ENCODE data around the gene ARHGAP4. TPM values are rescaled to one million over a fixed set of nuclear protein-coding genes. Genes with fewer than 3 reads are reported as not detected.

Gene ARHGAP4
- total RNA-seq, 4 donors from 2014 or later = 23.6 to 211 (median 57.6) TPM

DNA sequence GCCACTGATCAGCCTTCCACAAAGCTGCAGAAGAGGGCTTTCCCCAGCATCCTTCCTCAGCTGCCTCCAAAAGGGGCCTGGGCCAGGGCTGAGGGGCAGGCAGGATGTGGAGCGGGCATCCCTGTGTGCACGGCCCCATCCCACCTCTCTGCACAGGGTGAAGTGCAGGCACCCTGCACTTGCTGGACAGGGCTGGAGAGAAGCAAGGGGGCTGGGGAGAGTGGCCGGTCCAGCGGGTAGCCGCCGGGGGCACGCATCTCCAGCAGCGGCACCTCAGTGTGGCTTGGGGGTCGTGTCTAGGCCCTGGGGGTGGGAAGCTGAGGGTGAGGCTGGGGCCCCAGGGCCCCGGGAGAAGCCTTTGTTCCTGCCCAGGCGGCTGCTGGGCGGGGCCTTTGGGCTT lies 18.6 kb downstream of the ARHGAP4 start:
- no peaks in the 10 kb centered on the region for H3K36me3 ChIP-seq
- H3K27ac ChIP-seq = no peak overlapping the region
- DNase-seq = no peak
- no peak overlapping the region for H3K4me3 ChIP-seq
- no peak for TF ChIP-seq POLR2A (IDR thresholded peaks at IDR 0.05)
- TF ChIP-seq, protein P1, sequence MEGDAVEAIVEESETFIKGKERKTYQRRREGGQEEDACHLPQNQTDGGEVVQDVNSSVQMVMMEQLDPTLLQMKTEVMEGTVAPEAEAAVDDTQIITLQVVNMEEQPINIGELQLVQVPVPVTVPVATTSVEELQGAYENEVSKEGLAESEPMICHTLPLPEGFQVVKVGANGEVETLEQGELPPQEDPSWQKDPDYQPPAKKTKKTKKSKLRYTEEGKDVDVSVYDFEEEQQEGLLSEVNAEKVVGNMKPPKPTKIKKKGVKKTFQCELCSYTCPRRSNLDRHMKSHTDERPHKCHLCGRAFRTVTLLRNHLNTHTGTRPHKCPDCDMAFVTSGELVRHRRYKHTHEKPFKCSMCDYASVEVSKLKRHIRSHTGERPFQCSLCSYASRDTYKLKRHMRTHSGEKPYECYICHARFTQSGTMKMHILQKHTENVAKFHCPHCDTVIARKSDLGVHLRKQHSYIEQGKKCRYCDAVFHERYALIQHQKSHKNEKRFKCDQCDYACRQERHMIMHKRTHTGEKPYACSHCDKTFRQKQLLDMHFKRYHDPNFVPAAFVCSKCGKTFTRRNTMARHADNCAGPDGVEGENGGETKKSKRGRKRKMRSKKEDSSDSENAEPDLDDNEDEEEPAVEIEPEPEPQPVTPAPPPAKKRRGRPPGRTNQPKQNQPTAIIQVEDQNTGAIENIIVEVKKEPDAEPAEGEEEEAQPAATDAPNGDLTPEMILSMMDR (IDR thresholded peaks at IDR 0.05) = no peak
- H3K9me3 ChIP-seq = no peaks in the 10 kb centered on the region
- peaks cover 0 to 8% (median 0%) of the 10 kb centered on the region in 4 donors for H3K4me1 ChIP-seq
- no peaks in the 10 kb centered on the region for H3K27me3 ChIP-seq

DNA sequence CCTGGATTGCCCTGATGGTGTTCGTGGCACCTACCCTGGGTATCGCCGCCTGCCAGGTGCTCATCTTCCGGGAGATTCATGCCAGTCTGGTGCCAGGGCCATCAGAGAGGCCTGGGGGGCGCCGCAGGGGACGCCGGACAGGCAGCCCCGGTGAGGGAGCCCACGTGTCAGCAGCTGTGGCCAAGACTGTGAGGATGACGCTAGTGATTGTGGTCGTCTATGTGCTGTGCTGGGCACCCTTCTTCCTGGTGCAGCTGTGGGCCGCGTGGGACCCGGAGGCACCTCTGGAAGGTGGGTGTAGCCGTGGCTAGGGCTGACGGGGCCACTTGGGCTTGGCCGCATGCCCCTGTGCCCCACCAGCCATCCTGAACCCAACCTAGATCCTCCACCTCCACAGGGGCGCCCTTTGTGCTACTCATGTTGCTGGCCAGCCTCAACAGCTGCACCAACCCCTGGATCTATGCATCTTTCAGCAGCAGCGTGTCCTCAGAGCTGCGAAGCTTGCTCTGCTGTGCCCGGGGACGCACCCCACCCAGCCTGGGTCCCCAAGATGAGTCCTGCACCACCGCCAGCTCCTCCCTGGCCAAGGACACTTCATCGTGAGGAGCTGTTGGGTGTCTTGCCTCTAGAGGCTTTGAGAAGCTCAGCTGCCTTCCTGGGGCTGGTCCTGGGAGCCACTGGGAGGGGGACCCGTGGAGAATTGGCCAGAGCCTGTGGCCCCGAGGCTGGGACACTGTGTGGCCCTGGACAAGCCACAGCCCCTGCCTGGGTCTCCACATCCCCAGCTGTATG lies 19.7 kb downstream of the ARHGAP4 start:
- Histone ChIP-seq H3K4me3 (no peak overlapping the region), H3K9me3 (no peaks in the 10 kb centered on the region), H3K4me1 (peaks cover 0 to 8% (median 0%) of the 10 kb centered on the region in 4 donors), H3K36me3 (no peaks in the 10 kb centered on the region), H3K27ac (no peak overlapping the region), H3K27me3 (no peaks in the 10 kb centered on the region)
- DNase-seq = no peak
- TF ChIP-seq, protein P1 (IDR thresholded peaks at IDR 0.05) = no peak
- TF ChIP-seq POLR2A (IDR thresholded peaks at IDR 0.05) = no peak

DNA sequence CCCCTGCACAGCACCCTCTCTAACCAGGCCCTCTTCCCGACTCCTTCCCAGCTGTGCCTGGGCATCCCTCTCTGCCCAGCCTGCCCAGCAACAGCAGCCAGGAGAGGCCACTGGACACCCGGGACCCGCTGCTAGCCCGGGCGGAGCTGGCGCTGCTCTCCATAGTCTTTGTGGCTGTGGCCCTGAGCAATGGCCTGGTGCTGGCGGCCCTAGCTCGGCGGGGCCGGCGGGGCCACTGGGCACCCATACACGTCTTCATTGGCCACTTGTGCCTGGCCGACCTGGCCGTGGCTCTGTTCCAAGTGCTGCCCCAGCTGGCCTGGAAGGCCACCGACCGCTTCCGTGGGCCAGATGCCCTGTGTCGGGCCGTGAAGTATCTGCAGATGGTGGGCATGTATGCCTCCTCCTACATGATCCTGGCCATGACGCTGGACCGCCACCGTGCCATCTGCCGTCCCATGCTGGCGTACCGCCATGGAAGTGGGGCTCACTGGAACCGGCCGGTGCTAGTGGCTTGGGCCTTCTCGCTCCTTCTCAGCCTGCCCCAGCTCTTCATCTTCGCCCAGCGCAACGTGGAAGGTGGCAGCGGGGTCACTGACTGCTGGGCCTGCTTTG lies 20.5 kb downstream of the ARHGAP4 start:
- peaks cover 0 to 8% (median 0%) of the 10 kb centered on the region in 4 donors for H3K4me1 ChIP-seq
- no peaks in the 10 kb centered on the region for H3K9me3 ChIP-seq
- no peaks in the 10 kb centered on the region for H3K36me3 ChIP-seq
- no peak overlapping the region for H3K27ac ChIP-seq
- no peak for TF ChIP-seq POLR2A (IDR thresholded peaks at IDR 0.05)
- TF ChIP-seq, protein P1 (IDR thresholded peaks at IDR 0.05) = no peak
- H3K27me3 ChIP-seq = no peaks in the 10 kb centered on the region
- H3K4me3 ChIP-seq = no peak overlapping the region
- no peak for DNase-seq

DNA sequence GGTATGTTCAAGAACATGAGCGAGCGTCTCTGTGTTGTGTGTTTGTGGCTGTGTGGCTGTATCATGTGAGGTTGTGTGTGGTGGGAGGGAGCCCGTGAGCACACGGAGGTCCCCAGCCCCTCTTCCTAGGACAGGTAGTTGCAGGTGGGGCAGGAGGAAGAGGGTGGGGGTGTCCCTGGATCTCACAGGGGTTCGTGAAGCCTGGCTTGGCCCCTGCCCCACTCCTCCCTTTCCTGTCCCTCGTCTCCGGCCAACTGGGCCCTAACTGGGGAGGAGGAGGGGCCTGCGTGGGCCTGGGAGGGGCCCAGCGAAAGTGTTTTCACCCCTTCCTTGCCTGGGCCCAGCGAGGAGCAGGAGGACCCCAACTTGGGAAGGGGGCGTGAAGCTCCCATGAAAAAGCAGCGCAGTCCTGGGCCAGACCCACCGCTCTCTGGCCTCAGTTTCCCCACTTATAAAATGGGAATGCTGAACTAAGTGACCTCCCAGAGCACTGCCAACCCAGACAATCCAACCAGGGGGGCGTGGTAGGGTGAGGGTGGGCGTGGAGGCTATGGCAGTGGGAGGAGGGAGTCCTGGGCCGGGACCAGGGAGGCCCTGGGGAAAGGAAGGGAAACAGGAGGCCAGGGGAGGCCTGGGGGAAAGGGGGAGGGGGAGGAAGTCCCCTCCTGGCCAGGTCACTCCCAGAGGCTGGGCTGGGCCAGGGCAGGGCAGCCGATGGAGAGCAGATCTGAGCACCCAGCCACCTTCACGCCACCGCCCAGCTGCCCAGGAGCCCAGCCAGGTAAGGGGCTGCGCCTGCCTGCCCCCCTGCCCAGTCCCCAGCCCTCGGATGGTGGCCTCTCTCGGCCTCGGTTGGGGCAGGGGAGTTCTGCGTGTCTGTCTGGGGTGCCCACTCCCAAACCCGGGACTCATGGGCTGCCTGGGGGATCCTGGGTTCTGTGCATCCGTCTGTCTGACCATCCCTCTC lies 21.8 kb downstream of the ARHGAP4 start, which contains the start of gene AVPR2:
Gene AVPR2, plus strand, starts transcription at position 683 of the 967 bp plus-strand sequence. CDS start 473 bp downstream, outside the sequence.
- Histone ChIP-seq H3K4me3 (no peak within 1 kb of the TSS), H3K9me3 (no peaks in the 10 kb centered on the region), H3K27me3 (no peaks in the 10 kb centered on the region), H3K4me1 (peaks cover 0 to 8% (median 0%) of the 10 kb centered on the region in 4 donors), H3K36me3 (no peaks in the 10 kb centered on the region), H3K27ac (peak within 1 kb of the TSS in 3 of 4 donors; percentile 6 to 39 (median 12))
- no peak for TF ChIP-seq POLR2A (IDR thresholded peaks at IDR 0.05)
- TF ChIP-seq, protein P1 (IDR thresholded peaks at IDR 0.05) = no peak
- no peak for DNase-seq

Data from Peyer's patch (tissue), 4 donors.